ENCODE data around the gene RRP9. TPM values are rescaled to one million over a fixed set of nuclear protein-coding genes. Genes with fewer than 3 reads are reported as not detected.

Gene RRP9
- total RNA-seq, 2 donors from 2014 or later = 9.5 to 10.9 TPM

DNA sequence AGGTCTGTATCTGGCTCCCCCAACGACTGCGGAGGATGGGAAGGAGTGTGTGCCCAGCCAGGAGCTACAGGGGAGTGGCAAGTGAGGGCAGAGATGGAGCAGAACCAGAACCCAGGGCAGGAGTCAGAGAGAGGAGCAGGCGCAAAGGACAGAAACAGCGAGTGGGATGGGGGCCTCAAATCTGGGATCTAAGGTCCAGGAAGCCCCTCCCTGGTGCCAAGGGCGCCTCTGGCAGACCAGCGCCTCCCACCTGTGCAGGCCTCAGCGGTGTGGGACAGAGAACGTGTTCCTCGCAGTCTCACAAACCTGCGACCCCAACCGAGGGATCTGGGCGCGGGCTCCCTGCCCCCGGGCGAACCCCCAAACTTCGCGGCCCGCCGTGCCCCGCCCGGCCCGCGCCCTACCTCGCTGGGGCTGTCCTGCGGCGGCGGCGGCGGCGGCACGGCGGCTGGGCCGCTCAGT, 25.2 kb upstream of the RRP9 start:
- DNase-seq (no peak), ATAC-seq (peak; percentile 76)
- Mint-ChIP-seq H3K4me1 (peaks cover 27% of the 10 kb centered on the region), H3K36me3 (ENCODE audit: low read depth) (peaks cover 5% of the 10 kb centered on the region), H3K27me3 (no peaks in the 10 kb centered on the region), H3K4me3 (peak overlapping the region; percentile 83), H3K27ac (no peak overlapping the region)
- H3K9me3 ChIP-seq (ENCODE audit: control insufficient read depth, low read length, poor library complexity, severe bottlenecking) = no peaks in the 10 kb centered on the region

DNA sequence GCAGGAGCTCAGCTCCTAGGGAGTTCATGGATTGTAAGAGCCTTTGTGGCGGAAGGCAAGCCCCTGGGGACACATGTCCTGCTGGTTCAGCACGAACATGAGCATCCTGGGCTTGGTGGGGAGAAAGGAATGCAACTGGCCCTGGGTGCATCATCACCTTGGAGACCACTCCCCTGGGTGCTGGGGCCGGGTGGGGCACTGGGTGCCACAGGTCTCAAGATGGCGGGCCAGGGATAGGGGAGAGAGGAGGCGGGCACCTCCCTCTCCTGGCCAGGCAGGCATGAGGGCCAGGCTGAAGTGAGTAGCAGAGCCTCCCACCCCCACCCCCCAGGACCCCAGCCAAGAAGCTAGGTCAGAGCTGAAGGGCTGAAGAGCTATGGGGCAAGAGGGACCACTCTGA, 24.8 kb upstream of the RRP9 start:
- no peaks in the 10 kb centered on the region for H3K9me3 ChIP-seq (ENCODE audit: control insufficient read depth, low read length, poor library complexity, severe bottlenecking)
- H3K4me3 Mint-ChIP-seq = peak overlapping the region; percentile 83
- H3K36me3 Mint-ChIP-seq (ENCODE audit: low read depth) = peaks cover 5% of the 10 kb centered on the region
- ATAC-seq (no peak), DNase-seq (no peak)
- H3K27me3 Mint-ChIP-seq = no peaks in the 10 kb centered on the region
- peaks cover 27% of the 10 kb centered on the region for H3K4me1 Mint-ChIP-seq
- no peak overlapping the region for H3K27ac Mint-ChIP-seq

DNA sequence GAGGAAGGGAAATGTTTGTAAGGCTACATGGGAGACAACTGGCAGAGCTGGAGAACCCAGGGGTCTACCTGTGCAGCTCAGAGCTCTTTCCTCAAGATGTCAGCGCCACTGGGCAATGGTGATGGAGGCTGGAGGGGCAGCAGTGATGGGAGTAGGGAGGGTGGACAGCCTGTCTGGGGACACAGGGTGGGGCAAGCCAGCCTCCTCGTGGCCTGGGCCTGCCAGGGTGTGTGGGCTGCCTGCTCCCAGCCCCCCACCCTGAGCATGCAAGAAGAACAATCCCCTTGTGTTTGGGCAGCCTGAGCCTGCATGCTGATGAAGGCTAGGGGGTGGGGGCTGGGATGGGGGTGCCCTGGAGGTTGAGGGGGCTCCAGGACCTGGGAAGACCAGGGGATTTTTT, 24.3 kb upstream of the RRP9 start:
- peaks cover 5% of the 10 kb centered on the region for H3K36me3 Mint-ChIP-seq (ENCODE audit: low read depth)
- H3K4me1 Mint-ChIP-seq = peaks cover 24% of the 10 kb centered on the region
- peak overlapping the region; percentile 14 for H3K27ac Mint-ChIP-seq
- peak overlapping the region; percentile 83 for H3K4me3 Mint-ChIP-seq
- no peak for DNase-seq
- H3K9me3 ChIP-seq (ENCODE audit: control insufficient read depth, low read length, poor library complexity, severe bottlenecking) = no peaks in the 10 kb centered on the region
- H3K27me3 Mint-ChIP-seq = no peaks in the 10 kb centered on the region
- ATAC-seq = no peak

GRCh38 chr3:51964521-51964920, 22.8 kb upstream of the RRP9 start:
- DNase-seq (no peak), ATAC-seq (no peak)
- Mint-ChIP-seq H3K36me3 (ENCODE audit: low read depth) (peaks cover 8% of the 10 kb centered on the region), H3K27ac (peak overlapping the region; percentile 41), H3K27me3 (no peaks in the 10 kb centered on the region), H3K4me1 (peaks cover 22% of the 10 kb centered on the region), H3K4me3 (no peak overlapping the region)
- H3K9me3 ChIP-seq (ENCODE audit: control insufficient read depth, low read length, poor library complexity, severe bottlenecking) = no peaks in the 10 kb centered on the region

GRCh38 chr3:51963951-51964451, 22.3 kb upstream of the RRP9 start:
- H3K4me1 Mint-ChIP-seq = peaks cover 20% of the 10 kb centered on the region
- DNase-seq = no peak
- H3K27ac Mint-ChIP-seq = no peak overlapping the region
- H3K36me3 Mint-ChIP-seq (ENCODE audit: low read depth) = peaks cover 6% of the 10 kb centered on the region
- H3K27me3 Mint-ChIP-seq = no peaks in the 10 kb centered on the region
- no peak for ATAC-seq
- H3K4me3 Mint-ChIP-seq = no peak overlapping the region
- H3K9me3 ChIP-seq (ENCODE audit: control insufficient read depth, low read length, poor library complexity, severe bottlenecking) = no peaks in the 10 kb centered on the region

- no peak for ATAC-seq
- no peaks in the 10 kb centered on the region for H3K9me3 ChIP-seq (ENCODE audit: control insufficient read depth, low read length, poor library complexity, severe bottlenecking)
These were observed 21.3 kb upstream of the RRP9 start for GRCh38 chr3:51962854-51963530.

GRCh38 chr3:51961602-51962569, 20.2 kb upstream of the RRP9 start:
- Mint-ChIP-seq H3K27ac (no peak overlapping the region), H3K4me1 (peaks cover 17% of the 10 kb centered on the region), H3K36me3 (ENCODE audit: low read depth) (peaks cover 9% of the 10 kb centered on the region), H3K27me3 (no peaks in the 10 kb centered on the region), H3K4me3 (peak overlapping the region; percentile 19)
- DNase-seq = no peak
- H3K9me3 ChIP-seq (ENCODE audit: control insufficient read depth, low read length, poor library complexity, severe bottlenecking) = no peaks in the 10 kb centered on the region
- ATAC-seq = no peak

More at GRCh38 chr3:51962854-51963530, 21.3 kb upstream of the RRP9 start:
- Mint-ChIP-seq H3K27me3 (no peaks in the 10 kb centered on the region), H3K4me1 (peaks cover 19% of the 10 kb centered on the region), H3K36me3 (ENCODE audit: low read depth) (peaks cover 9% of the 10 kb centered on the region), H3K27ac (no peak overlapping the region), H3K4me3 (no peak overlapping the region)
- no peak for DNase-seq

GRCh38 chr3:51961011-51961410, 19.3 kb upstream of the RRP9 start:
- peaks cover 9% of the 10 kb centered on the region for H3K36me3 Mint-ChIP-seq (ENCODE audit: low read depth)
- H3K4me3 Mint-ChIP-seq = no peak overlapping the region
- no peak overlapping the region for H3K27ac Mint-ChIP-seq
- no peaks in the 10 kb centered on the region for H3K9me3 ChIP-seq (ENCODE audit: control insufficient read depth, low read length, poor library complexity, severe bottlenecking)
- ATAC-seq (no peak), DNase-seq (no peak)
- H3K4me1 Mint-ChIP-seq = peaks cover 15% of the 10 kb centered on the region
- H3K27me3 Mint-ChIP-seq = no peaks in the 10 kb centered on the region

GRCh38 chr3:51960386-51960785, 18.7 kb upstream of the RRP9 start:
- H3K27me3 Mint-ChIP-seq = no peaks in the 10 kb centered on the region
- H3K27ac Mint-ChIP-seq = no peak overlapping the region
- no peak for DNase-seq
- no peaks in the 10 kb centered on the region for H3K9me3 ChIP-seq (ENCODE audit: control insufficient read depth, low read length, poor library complexity, severe bottlenecking)
- no peak overlapping the region for H3K4me3 Mint-ChIP-seq
- peaks cover 10% of the 10 kb centered on the region for H3K4me1 Mint-ChIP-seq
- peaks cover 9% of the 10 kb centered on the region for H3K36me3 Mint-ChIP-seq (ENCODE audit: low read depth)
- no peak for ATAC-seq

- DNase-seq = no peak
- Mint-ChIP-seq H3K4me3 (no peak overlapping the region), H3K4me1 (peaks cover 5% of the 10 kb centered on the region), H3K36me3 (ENCODE audit: low read depth) (peaks cover 6% of the 10 kb centered on the region), H3K27me3 (peaks cover 5% of the 10 kb centered on the region), H3K27ac (no peak overlapping the region)
- ATAC-seq = no peak
- H3K9me3 ChIP-seq (ENCODE audit: control insufficient read depth, low read length, poor library complexity, severe bottlenecking) = no peaks in the 10 kb centered on the region
These were observed 17.9 kb upstream of the RRP9 start for GRCh38 chr3:51959651-51960050.

- H3K4me3 Mint-ChIP-seq = no peak overlapping the region
- H3K9me3 ChIP-seq (ENCODE audit: control insufficient read depth, low read length, poor library complexity, severe bottlenecking) = no peaks in the 10 kb centered on the region
- no peak for ATAC-seq
- H3K27me3 Mint-ChIP-seq = peaks cover 12% of the 10 kb centered on the region
- peaks cover 5% of the 10 kb centered on the region for H3K4me1 Mint-ChIP-seq
- no peak overlapping the region for H3K27ac Mint-ChIP-seq
- H3K36me3 Mint-ChIP-seq (ENCODE audit: low read depth) = peaks cover 8% of the 10 kb centered on the region
- DNase-seq = no peak
These were observed 17.2 kb upstream of the RRP9 start for GRCh38 chr3:51958603-51959521.

- peaks cover 10% of the 10 kb centered on the region for H3K36me3 Mint-ChIP-seq (ENCODE audit: low read depth)
- H3K9me3 ChIP-seq (ENCODE audit: control insufficient read depth, low read length, poor library complexity, severe bottlenecking) = no peaks in the 10 kb centered on the region
- H3K4me1 Mint-ChIP-seq = peaks cover 7% of the 10 kb centered on the region
- DNase-seq = no peak
- H3K4me3 Mint-ChIP-seq = no peak overlapping the region
- ATAC-seq = no peak
- H3K27me3 Mint-ChIP-seq = peaks cover 22% of the 10 kb centered on the region
- no peak overlapping the region for H3K27ac Mint-ChIP-seq
These were observed 16.0 kb upstream of the RRP9 start for GRCh38 chr3:51957520-51958205.

All from T-helper 17 cell (primary cell).